ENCODE results near the gene POLR2H.
A peak's percentile ranks its signal among the peaks of the same experiment; 100 is the strongest.

Gene POLR2H

DNA sequence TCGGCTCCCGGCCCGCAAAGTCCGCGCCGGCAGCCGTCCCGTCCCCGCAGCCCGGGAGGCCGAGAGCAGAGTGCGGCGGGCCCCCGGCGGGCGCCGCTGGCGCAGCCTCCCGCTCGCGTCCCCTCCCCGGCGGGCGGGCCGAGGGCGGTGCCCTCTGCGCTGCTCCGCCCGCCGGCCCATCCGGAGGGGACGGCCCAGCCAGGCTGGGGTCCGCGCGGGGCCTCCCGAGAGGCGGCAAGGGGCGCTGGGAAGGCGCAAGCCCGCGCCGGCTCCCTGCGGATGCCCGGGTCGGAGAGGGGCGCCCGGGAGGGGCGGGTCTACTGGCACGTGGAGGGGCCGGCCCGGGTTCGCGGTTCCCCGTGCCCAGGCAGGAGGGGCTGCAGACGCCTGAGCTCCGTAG, at the start of gene POLR2H, which contains the start of gene CLCN2:
TSS of gene POLR2H (plus strand) at position 179 of the 400 bp plus-strand sequence. CDS start 1,783 bp downstream, outside the sequence.
TSS of gene CLCN2 (minus strand) at position 74 of the 400 bp plus-strand sequence. CDS start 126 bp downstream, outside the sequence.
- peak; percentile 65 for DNase-seq (ENCODE audit: low spot score)
- no peaks in the 10 kb centered on the region for H3K9me3 Mint-ChIP-seq

DNA sequence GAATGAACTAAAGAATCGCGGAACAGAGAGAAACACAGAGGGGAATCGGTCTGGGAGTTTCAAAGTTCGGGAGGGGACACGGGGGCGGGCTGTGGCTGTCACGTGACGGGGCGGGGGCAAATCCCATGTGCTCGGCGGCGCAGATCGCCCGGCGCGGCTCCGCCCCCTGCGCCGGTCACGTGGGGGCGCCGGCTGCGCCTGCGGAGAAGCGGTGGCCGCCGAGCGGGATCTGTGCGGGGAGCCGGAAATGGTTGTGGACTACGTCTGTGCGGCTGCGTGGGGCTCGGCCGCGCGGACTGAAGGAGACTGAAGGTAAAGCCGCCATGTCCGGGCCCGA, 47.2 kb upstream of the POLR2H start, which contains the start of gene EIF4G1:
TSS of gene EIF4G1 (plus strand) at position 244 of the 337 bp plus-strand sequence. CDS start 1,191 bp downstream, outside the sequence.
- peak; percentile 94 for DNase-seq (ENCODE audit: low spot score)
- Mint-ChIP-seq H3K27ac (peak within 1 kb of the TSS; percentile 90), H3K36me3 (ENCODE audit: low read depth) (peaks cover 22% of the 10 kb centered on the region), H3K9me3 (no peaks in the 10 kb centered on the region), H3K4me1 (ENCODE audit: low read depth) (peaks cover 28% of the 10 kb centered on the region), H3K4me3 (peak within 1 kb of the TSS; percentile 86), H3K27me3 (ENCODE audit: low read depth) (no peaks in the 10 kb centered on the region)

More for the DNA sequence above, at the start of gene POLR2H, which contains the start of gene CLCN2:
- Mint-ChIP-seq H3K27me3 (ENCODE audit: low read depth) (peaks cover 3% of the 10 kb centered on the region), H3K36me3 (ENCODE audit: low read depth) (peaks cover 20% of the 10 kb centered on the region), H3K4me1 (ENCODE audit: low read depth) (peaks cover 18% of the 10 kb centered on the region), H3K27ac (peak within 1 kb of the TSS; percentile 98), H3K4me3 (peak within 1 kb of the TSS; percentile 94)

- peaks cover 23% of the 10 kb centered on the region for H3K36me3 Mint-ChIP-seq (ENCODE audit: low read depth)
- H3K27me3 Mint-ChIP-seq (ENCODE audit: low read depth), result no peaks in the 10 kb centered on the region
- H3K4me1 Mint-ChIP-seq (ENCODE audit: low read depth), result peaks cover 31% of the 10 kb centered on the region
- peak overlapping the region; percentile 86 for H3K4me3 Mint-ChIP-seq
- H3K9me3 Mint-ChIP-seq, result no peaks in the 10 kb centered on the region
- DNase-seq (ENCODE audit: low spot score), result peak; percentile 33
- peak overlapping the region; percentile 90 for H3K27ac Mint-ChIP-seq
Observed at GRCh38 chr3:184314700-184315542, 46.6 kb upstream of the POLR2H start.

- Mint-ChIP-seq H3K4me3 (peak overlapping the region; percentile 84), H3K36me3 (ENCODE audit: low read depth) (peaks cover 26% of the 10 kb centered on the region), H3K9me3 (no peaks in the 10 kb centered on the region), H3K27me3 (ENCODE audit: low read depth) (no peaks in the 10 kb centered on the region), H3K4me1 (ENCODE audit: low read depth) (peaks cover 31% of the 10 kb centered on the region), H3K27ac (peak overlapping the region; percentile 90)
- no peak for DNase-seq (ENCODE audit: low spot score)
Observed at GRCh38 chr3:184315543-184315867, 46.0 kb upstream of the POLR2H start.

GRCh38 chr3:184315871-184316661, 45.4 kb upstream of the POLR2H start:
- Mint-ChIP-seq H3K4me1 (ENCODE audit: low read depth) (peaks cover 31% of the 10 kb centered on the region), H3K27ac (peak overlapping the region; percentile 79), H3K27me3 (ENCODE audit: low read depth) (no peaks in the 10 kb centered on the region), H3K4me3 (peak overlapping the region; percentile 84), H3K36me3 (ENCODE audit: low read depth) (peaks cover 31% of the 10 kb centered on the region), H3K9me3 (no peaks in the 10 kb centered on the region)
- no peak for DNase-seq (ENCODE audit: low spot score)

DNA sequence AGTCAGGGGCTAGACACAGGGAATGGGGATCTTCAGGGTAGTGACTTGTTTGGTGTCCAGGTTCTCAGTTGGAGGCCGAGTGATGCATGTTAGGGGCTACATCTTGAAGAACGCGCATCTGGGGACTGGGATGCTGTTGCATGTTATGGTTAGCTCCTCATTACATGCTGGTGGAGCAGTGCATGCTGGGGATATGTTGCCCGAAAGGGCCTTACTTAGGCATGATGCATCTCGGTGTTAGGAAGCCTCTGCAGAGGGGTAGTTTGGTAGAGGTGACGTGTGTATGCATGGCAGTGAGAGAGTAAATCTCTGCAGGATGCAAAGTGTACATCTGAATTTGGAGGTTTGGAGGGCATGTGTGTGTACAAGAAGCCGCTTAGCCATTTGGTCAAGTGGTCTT, 44.7 kb upstream of the POLR2H start:
- Mint-ChIP-seq H3K27ac (peak overlapping the region; percentile 79), H3K36me3 (ENCODE audit: low read depth) (peaks cover 39% of the 10 kb centered on the region), H3K27me3 (ENCODE audit: low read depth) (no peaks in the 10 kb centered on the region), H3K4me1 (ENCODE audit: low read depth) (peaks cover 31% of the 10 kb centered on the region), H3K9me3 (no peaks in the 10 kb centered on the region), H3K4me3 (peak overlapping the region; percentile 84)
- no peak for DNase-seq (ENCODE audit: low spot score)

GRCh38 chr3:184317201-184317600, 44.3 kb upstream of the POLR2H start:
- Mint-ChIP-seq H3K36me3 (ENCODE audit: low read depth) (peaks cover 43% of the 10 kb centered on the region), H3K4me3 (peak overlapping the region; percentile 84), H3K27me3 (ENCODE audit: low read depth) (no peaks in the 10 kb centered on the region), H3K4me1 (ENCODE audit: low read depth) (peaks cover 31% of the 10 kb centered on the region), H3K27ac (peak overlapping the region; percentile 47), H3K9me3 (no peaks in the 10 kb centered on the region)
- no peak for DNase-seq (ENCODE audit: low spot score)

DNA sequence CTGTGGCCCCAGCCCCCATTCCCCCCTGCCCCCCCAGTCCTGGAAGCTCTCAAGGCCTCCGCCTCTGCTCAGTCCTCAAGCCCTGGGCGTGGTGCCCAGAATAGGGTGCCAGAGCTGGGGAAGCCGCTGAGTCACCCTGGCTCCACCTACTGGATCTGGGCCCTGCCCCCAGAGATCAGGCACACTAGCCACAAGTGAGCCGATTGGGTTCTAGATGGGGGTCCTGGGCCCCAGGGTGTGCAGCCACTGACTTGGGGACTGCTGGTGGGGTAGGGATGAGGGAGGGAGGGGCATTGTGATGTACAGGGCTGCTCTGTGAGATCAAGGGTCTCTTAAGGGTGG, 41.4 kb upstream of the POLR2H start:
- Mint-ChIP-seq H3K27me3 (ENCODE audit: low read depth) (no peaks in the 10 kb centered on the region), H3K4me3 (no peak overlapping the region), H3K36me3 (ENCODE audit: low read depth) (peaks cover 64% of the 10 kb centered on the region), H3K9me3 (no peaks in the 10 kb centered on the region), H3K27ac (no peak overlapping the region), H3K4me1 (ENCODE audit: low read depth) (peaks cover 29% of the 10 kb centered on the region)
- no peak for DNase-seq (ENCODE audit: low spot score)

DNA sequence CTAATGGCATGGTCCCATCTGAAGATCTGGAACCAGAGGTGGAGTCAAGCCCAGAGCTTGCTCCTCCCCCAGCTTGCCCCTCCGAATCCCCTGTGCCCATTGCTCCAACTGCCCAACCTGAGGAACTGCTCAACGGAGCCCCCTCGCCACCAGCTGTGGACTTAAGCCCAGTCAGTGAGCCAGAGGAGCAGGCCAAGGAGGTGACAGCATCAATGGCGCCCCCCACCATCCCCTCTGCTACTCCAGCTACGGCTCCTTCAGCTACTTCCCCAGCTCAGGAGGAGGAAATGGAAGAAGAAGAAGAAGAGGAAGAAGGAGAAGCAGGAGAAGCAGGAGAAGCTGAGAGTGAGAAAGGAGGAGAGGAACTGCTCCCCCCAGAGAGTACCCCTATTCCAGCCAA, 39.8 kb upstream of the POLR2H start:
- Mint-ChIP-seq H3K27ac (no peak overlapping the region), H3K9me3 (no peaks in the 10 kb centered on the region), H3K27me3 (ENCODE audit: low read depth) (no peaks in the 10 kb centered on the region), H3K4me3 (no peak overlapping the region), H3K36me3 (ENCODE audit: low read depth) (peaks cover 77% of the 10 kb centered on the region), H3K4me1 (ENCODE audit: low read depth) (peaks cover 24% of the 10 kb centered on the region)
- no peak for DNase-seq (ENCODE audit: low spot score)

DNA sequence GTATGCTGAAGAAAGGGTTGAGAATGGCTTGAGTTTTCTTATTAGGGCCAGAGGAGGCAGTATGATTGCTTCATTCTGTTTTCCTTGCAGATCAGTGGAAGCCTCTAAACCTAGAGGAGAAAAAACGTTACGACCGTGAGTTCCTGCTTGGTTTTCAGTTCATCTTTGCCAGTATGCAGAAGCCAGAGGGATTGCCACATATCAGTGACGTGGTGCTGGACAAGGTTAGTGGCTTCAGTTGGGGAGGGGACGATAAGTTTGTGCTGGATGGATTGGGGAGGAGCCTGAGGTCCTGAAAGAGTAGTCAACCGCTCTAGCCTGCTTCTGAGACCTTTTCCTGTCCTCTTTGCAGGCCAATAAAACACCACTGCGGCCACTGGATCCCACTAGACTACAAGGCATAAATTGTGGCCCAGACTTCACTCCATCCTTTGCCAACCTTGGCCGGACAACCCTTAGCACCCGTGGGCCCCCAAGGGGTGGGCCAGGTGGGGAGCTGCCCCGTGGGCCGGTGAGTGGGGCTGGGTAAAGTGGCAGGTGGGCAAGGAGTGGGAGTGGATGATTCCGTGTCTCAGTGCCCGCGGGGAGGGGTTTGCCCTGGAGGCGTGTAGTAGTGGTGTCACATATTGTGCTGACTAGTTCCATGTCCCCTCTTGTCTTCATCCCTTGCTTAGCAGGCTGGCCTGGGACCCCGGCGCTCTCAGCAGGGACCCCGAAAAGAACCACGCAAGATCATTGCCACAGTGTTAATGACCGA, 38.6 kb upstream of the POLR2H start:
- Mint-ChIP-seq H3K4me1 (ENCODE audit: low read depth) (peaks cover 11% of the 10 kb centered on the region), H3K4me3 (no peak overlapping the region), H3K36me3 (ENCODE audit: low read depth) (peaks cover 80% of the 10 kb centered on the region), H3K9me3 (no peaks in the 10 kb centered on the region), H3K27ac (no peak overlapping the region), H3K27me3 (ENCODE audit: low read depth) (no peaks in the 10 kb centered on the region)
- no peak for DNase-seq (ENCODE audit: low spot score)

DNA sequence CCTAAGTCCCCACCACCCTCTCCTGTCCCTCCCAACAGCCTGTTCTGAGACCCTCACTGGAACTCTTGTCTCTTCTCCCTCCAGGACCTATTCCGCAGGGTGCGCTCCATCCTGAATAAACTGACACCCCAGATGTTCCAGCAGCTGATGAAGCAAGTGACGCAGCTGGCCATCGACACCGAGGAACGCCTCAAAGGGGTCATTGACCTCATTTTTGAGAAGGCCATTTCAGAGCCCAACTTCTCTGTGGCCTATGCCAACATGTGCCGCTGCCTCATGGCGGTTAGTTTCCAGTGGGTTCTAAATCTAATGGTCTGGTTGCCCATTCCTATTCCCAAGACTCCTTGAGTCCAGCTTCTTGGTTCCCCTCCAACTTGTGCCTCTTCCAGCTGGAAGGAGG, 37.8 kb upstream of the POLR2H start:
- peaks cover 83% of the 10 kb centered on the region for H3K36me3 Mint-ChIP-seq (ENCODE audit: low read depth)
- no peak overlapping the region for H3K4me3 Mint-ChIP-seq
- H3K9me3 Mint-ChIP-seq, result no peaks in the 10 kb centered on the region
- no peak for DNase-seq (ENCODE audit: low spot score)
- H3K27ac Mint-ChIP-seq, result no peak overlapping the region
- peaks cover 10% of the 10 kb centered on the region for H3K4me1 Mint-ChIP-seq (ENCODE audit: low read depth)
- H3K27me3 Mint-ChIP-seq (ENCODE audit: low read depth), result no peaks in the 10 kb centered on the region

DNA sequence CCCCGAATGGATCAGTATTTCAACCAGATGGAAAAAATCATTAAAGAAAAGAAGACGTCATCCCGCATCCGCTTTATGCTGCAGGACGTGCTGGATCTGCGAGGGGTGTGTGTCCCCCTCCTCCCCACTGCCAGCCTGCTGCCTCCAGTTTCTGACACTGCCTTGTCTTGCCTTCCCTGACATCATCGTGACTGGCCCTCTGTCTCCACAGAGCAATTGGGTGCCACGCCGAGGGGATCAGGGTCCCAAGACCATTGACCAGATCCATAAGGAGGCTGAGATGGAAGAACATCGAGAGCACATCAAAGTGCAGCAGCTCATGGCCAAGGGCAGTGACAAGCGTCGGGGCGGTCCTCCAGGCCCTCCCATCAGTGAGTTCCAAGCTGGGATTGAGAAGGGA, 36.2 kb upstream of the POLR2H start:
- no peak overlapping the region for H3K4me3 Mint-ChIP-seq
- H3K9me3 Mint-ChIP-seq, result no peaks in the 10 kb centered on the region
- peaks cover 4% of the 10 kb centered on the region for H3K4me1 Mint-ChIP-seq (ENCODE audit: low read depth)
- no peak overlapping the region for H3K27ac Mint-ChIP-seq
- DNase-seq (ENCODE audit: low spot score), result no peak
- peaks cover 87% of the 10 kb centered on the region for H3K36me3 Mint-ChIP-seq (ENCODE audit: low read depth)
- no peaks in the 10 kb centered on the region for H3K27me3 Mint-ChIP-seq (ENCODE audit: low read depth)

GRCh38 chr3:184325715-184326369, 35.7 kb upstream of the POLR2H start:
- H3K9me3 Mint-ChIP-seq, result no peaks in the 10 kb centered on the region
- no peaks in the 10 kb centered on the region for H3K27me3 Mint-ChIP-seq (ENCODE audit: low read depth)
- peaks cover 4% of the 10 kb centered on the region for H3K4me1 Mint-ChIP-seq (ENCODE audit: low read depth)
- no peak overlapping the region for H3K4me3 Mint-ChIP-seq
- DNase-seq (ENCODE audit: low spot score), result peak; percentile 38
- no peak overlapping the region for H3K27ac Mint-ChIP-seq
- H3K36me3 Mint-ChIP-seq (ENCODE audit: low read depth), result peaks cover 84% of the 10 kb centered on the region

Data from T-helper 2 cell treated with Interferon-gamma antibody and Interleukin-4, amounts not matched to agents 5 μg/mL and 100 μg/mL, for 36 hours (primary cell).